SJSA1 (cell line): ENCODE data around the gene HOXA6. TPM values are rescaled to one million over a fixed set of nuclear protein-coding genes. Genes with fewer than 3 reads are reported as not detected.
A peak's percentile ranks its signal among the peaks of the same experiment; 100 is the strongest.

Source experiments
- DNase-seq, 2 experiments: peaks; one replicate each; pipeline ENCODE4 v3.0.0-alpha.2; 2015 to 2020; ENCODE audit warnings: low spot score in 2 of 2, low read depth in 1 of 2
- H3K27ac ChIP-seq: fragments of 250-450 bp; sonication (Bioruptor Pico); 2 replicates; pipeline ENCODE4 v1.5.1; 2020; ENCODE audit warnings: mild to moderate bottlenecking, moderate library complexity
- H3K27me3 ChIP-seq: fragments of 250-450 bp; sonication (Bioruptor Pico); replicated peaks from 2 replicates; pipeline ENCODE4 v1.5.1; 2020; ENCODE audit warnings: mild to moderate bottlenecking, moderate library complexity
- H3K36me3 ChIP-seq: fragments of 250-450 bp; sonication (Bioruptor Pico); 2 replicates; pipeline ENCODE4 v1.5.1; 2020; ENCODE audit warnings: mild to moderate bottlenecking
- H3K4me1 ChIP-seq: fragments of 250-450 bp; sonication (Bioruptor Pico); replicated peaks from 2 replicates; pipeline ENCODE4 v1.6.1; 2021; ENCODE audit warnings: mild to moderate bottlenecking
- H3K4me3 ChIP-seq: fragments of 250-450 bp; sonication (Bioruptor Pico); 2 replicates; pipeline ENCODE4 v1.5.1; 2020; ENCODE audit warnings: mild to moderate bottlenecking
- H3K9me3 ChIP-seq: fragments of 250-450 bp; sonication (Bioruptor Pico); replicated peaks from 2 replicates; pipeline ENCODE4 v1.5.1; 2020; ENCODE audit warnings: mild to moderate bottlenecking
- total RNA-seq: library from RNA; depleted of rRNA; stranded (reverse); fragments of >200 nt; shearing (Covaris generic); gene quantifications from 2 replicates; pipeline ENCODE4 v1.2.3, GENCODE V29; 2014; rRNA removed

HOXA6 gene
- total RNA-seq: 0.79 TPM in 1 of 2 replicates, not detected in the other

DNA sequence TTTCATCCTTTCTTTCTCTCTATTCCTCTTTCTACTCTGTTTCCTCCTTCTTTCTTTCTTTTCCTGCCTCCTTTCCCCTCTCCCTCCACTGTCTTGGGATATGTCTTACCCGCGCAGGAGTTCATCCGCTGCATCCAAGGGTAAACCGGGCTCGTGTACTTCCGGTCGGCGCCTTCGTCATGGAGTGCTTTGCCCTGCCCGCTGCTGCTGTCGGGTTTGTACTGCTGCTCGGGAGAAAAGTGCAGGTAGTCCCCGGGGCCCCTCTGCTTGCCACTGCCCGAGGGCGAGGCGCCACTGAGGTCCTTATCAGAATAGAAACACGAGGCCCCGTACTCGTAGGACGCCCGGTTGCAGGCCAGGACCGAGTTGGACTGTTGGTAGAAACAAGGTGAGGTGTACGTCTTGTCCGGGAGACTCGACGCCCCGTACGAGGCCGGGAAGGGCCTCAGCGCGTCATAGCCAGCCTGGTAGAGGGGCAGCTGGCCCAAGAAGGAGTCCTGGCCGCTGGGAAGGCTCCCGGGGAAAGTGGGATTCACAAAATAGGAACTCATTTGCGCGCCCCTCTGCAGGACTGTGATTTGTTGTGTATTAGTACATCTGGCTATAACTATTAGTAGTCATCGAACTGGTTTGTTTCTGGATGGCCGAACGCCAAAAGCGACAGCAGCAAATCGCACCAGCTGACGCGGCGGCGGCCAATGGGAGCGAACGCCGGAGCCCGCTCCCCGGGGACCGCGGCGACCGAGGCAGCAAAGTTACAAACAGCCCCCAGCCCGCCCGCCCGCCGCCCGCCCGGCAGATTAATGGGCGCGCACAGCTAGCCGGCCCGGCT, at the start of gene HOXA6:
HOXA6 (minus strand) TSS at position 576 of the 832 bp plus-strand sequence; CDS start at position 551, 25 bp downstream.
- Histone ChIP-seq H3K4me1 (peaks cover 67% of the 10 kb centered on the region), H3K36me3 (peaks cover 9% of the 10 kb centered on the region), H3K27me3 (no peaks in the 10 kb centered on the region), H3K9me3 (no peaks in the 10 kb centered on the region), H3K4me3 (peak within 1 kb of the TSS; percentile 18), H3K27ac (peak within 1 kb of the TSS; percentile 25)
- DNase-seq: no peak

DNA sequence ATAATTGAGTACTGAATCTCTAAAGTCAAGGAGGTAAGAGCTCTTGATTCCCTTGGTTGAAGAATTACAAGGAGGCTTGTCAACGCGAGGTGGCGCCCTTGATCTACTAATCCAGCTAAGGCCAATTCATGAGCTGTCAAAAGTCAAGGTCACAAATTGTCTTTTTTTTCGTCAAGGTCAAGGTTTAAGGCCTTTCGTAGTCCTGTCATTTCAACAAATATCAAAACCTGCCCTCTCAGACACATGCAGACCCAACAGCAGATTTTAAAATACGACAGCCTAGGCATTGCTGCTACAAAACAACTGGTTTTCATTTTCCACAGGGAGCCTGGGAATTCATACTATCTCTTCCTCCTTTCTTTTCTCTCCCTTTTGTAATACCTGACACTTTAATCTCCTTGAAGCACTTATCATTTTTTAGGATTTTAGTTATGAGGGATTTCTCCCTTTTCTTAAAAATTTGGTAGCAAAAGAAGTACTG, 48.8 kb upstream of the HOXA6 start:
- DNase-seq: peak; percentile 64 to 78
- H3K27me3 ChIP-seq: no peaks in the 10 kb centered on the region
- no peaks in the 10 kb centered on the region for H3K9me3 ChIP-seq
- no peak overlapping the region for H3K27ac ChIP-seq
- no peak overlapping the region for H3K4me3 ChIP-seq
- H3K36me3 ChIP-seq: peaks cover 7% of the 10 kb centered on the region
- H3K4me1 ChIP-seq: peaks cover 42% of the 10 kb centered on the region

DNA sequence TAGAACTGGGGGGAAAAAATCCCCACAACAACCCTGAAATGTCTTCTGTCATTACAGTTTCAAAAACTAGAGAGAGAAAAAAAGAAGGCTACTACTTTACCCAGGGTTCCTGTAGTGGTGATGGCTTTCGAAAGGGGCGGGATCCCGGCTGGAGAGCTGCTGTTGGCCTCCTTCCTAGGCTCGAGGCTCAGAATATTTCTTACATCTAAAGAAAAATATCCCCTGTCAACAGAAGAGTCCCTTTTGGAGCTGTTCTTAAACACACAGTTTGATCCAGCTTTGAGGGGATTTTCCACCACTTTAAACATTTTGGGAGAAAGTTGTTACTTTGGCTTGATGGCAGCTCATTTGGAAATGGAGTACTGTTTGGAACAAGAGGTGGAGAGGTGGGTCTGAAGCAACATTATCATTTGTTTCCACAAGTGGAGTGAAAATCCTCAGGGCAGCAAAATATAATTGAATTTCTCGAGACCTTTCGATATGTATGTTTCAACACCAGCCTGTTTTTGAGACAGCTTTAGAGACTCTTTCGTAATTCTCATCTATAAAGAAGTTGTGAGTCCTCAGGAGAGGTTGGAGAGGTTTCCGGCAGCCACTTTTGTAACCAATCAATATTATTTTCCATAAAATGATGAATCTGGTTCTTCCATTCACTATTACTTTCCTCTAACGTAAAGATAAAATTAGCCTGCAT, 47.3 kb upstream of the HOXA6 start:
- H3K36me3 ChIP-seq: peaks cover 7% of the 10 kb centered on the region
- H3K4me1 ChIP-seq: peaks cover 34% of the 10 kb centered on the region
- H3K9me3 ChIP-seq: no peaks in the 10 kb centered on the region
- H3K27ac ChIP-seq: peak overlapping the region; percentile 37; the same call in 1 of the 2 replicates
- H3K27me3 ChIP-seq: no peaks in the 10 kb centered on the region
- DNase-seq: peak in 1 of 2 experiments; percentile 50
- no peak overlapping the region for H3K4me3 ChIP-seq

DNA sequence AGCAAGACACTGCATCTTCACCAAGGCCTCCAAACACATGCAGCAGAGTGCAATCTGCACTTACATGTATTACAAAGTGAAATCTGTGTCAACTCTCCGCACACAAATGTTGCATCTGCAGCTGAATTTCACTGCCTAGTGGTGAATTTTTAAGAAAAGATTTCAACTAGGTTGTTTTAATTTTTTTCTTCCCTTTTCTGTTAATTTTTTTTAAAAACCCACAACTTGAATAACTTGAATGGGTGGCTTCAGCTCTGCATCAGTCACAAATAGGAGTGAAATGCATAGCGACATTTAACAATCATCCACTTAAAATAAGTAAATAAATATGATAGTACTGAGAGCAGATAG, 46.4 kb upstream of the HOXA6 start:
- H3K4me3 ChIP-seq: peak overlapping the region; percentile 29
- DNase-seq: no peak

DNA sequence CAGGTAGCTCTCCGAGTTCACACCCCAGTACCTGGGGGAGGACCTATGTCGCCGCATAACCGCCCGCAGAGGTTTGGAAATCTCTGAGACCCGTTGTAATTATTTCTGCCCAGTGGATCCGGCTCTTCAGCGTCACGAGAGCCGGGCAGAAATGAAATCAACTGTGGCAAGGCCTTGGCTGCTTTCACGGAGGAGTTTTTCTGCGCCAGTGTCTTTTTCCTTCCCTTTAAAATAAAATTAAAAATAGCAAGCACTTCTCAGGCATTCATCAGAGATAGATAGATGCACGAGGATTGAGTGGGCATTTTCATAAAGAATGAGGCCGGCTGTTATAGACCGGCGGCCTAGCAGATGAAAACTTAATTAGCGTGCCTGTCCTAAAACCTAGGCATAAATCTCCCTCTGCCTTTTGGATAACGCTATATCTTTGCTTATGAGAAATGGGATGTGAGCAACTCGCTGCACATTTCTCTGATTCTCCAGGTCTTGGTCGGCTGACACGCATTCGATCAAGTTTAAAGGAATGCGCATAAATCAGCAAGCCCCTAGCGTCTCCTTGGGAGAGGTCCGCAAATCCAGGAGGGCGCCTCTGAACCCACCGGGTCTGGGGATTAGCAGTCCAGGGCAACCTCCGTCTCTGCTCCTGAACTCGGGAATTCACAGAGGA, 45.9 kb upstream of the HOXA6 start:
- peaks cover 5% of the 10 kb centered on the region for H3K36me3 ChIP-seq
- peak; percentile 39 to 63 for DNase-seq
- no peaks in the 10 kb centered on the region for H3K9me3 ChIP-seq
- H3K27ac ChIP-seq: peak overlapping the region; percentile 47
- H3K4me3 ChIP-seq: peak overlapping the region; percentile 29
- H3K4me1 ChIP-seq: peaks cover 41% of the 10 kb centered on the region
- no peaks in the 10 kb centered on the region for H3K27me3 ChIP-seq

More for the DNA sequence above, 46.4 kb upstream of the HOXA6 start:
- peaks cover 37% of the 10 kb centered on the region for H3K4me1 ChIP-seq
- peaks cover 6% of the 10 kb centered on the region for H3K36me3 ChIP-seq
- H3K9me3 ChIP-seq: no peaks in the 10 kb centered on the region
- peak overlapping the region; percentile 37; the same call in 1 of the 2 replicates for H3K27ac ChIP-seq
- H3K27me3 ChIP-seq: no peaks in the 10 kb centered on the region

DNA sequence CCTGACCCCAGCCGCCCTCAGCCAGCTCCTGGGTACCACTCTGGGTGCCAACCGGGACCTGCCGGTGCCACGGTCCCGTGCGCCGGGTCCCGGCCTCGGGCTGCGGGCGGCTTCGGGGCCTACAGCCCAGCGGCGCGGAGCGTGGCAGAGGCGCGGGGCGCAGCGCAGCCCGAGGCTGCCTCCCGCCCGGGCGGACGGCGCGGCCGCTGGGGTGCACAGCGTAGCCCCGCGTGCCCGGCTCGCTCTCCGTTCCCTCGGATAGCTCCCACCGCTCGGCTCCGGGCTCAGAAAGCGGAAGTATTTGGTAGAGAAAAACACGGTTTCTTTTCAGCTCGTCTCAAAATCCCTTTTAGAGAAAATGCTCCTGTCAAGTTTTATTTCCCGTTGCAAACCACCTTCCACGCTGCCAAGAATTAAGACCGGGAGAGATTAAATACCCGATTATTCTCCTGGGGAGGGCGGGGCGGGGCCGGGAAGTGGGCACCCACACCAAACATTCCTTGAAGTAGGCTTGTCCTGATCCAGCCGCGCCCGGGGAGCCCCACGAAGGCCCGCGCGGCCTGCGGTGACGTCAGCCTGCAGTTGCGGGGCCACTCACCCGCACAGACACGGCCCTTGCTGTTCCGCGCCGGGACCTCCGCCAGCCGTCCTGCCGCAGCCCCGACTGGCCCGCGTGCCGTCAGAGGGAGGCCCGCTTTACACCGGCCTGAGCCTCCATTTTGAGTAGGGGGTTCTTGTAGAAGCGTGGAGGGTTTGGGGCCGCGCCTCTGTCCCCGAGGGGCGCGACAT, 45.2 kb upstream of the HOXA6 start:
- Histone ChIP-seq H3K4me3 (peak overlapping the region; percentile 29), H3K9me3 (no peaks in the 10 kb centered on the region), H3K27ac (peak overlapping the region; percentile 47), H3K36me3 (peaks cover 5% of the 10 kb centered on the region), H3K4me1 (peaks cover 48% of the 10 kb centered on the region), H3K27me3 (no peaks in the 10 kb centered on the region)
- peak; percentile 42 to 44 for DNase-seq

DNA sequence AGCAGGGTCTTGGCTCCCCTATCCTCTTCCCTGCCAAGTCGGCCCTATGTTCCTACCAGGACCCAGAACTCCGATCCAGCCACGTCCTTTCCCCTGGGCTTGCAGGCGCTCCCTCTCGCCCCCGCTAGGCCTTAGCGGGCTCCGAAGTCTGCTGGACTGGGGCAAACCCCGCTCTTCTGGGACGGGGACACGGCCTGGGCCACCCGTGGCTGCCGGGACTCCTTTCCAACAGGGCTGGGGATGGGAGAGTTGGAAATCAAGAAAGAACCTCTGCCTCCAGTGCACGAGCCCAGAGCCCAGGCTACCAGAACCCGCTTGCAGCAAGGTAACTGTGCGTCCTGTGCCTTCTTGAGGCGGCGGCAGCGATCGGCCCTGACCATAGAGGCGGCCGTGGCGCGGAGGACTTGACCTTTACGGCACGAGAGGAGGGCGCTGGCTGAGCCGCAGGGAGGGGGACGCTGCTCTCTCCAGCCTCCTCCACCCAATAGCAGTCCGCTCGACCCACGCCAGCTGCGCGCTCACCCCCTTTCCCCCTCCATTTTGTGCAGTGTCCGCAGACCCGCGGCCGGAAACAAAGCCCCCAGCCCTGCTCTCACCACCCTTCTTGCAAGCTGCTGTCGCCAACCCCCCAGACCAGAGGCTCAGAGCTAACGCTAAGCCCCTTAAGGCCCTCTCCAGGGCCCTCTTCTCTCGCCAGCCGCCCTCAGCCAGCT, 44.4 kb upstream of the HOXA6 start:
- Histone ChIP-seq H3K27me3 (no peaks in the 10 kb centered on the region), H3K36me3 (peaks cover 5% of the 10 kb centered on the region), H3K4me1 (peaks cover 56% of the 10 kb centered on the region), H3K9me3 (no peaks in the 10 kb centered on the region), H3K4me3 (peak overlapping the region; percentile 29), H3K27ac (peak overlapping the region; percentile 47)
- DNase-seq: peak; percentile 45 to 47

DNA sequence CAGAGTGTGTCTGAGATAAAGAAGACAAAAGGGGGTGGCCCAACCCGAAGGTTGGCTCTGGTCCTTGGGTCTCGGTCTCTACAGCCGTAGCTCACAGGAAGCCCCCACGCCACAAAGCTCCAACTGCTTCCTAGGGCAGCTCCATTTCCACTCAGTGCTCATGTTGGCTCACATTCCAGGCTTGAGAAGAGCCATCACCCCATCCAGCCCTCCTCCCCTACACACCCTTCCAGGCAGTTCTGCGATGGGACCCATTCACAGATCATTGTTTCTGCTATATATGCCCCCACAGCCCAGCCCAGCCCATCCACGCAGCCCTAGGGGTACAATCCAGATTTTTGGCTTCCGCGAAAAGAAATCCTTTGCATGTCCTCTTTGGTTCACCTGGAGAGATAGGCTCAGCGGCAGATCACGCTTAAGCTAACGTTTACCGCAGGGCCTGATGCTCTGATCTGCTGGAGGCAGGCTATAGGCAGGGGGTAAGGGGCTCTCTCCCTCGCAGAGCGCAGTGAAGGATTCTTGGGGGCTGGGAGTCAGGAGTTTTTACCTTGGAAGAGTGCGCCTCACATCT, 43.7 kb upstream of the HOXA6 start:
- no peak overlapping the region for H3K4me3 ChIP-seq

DNA sequence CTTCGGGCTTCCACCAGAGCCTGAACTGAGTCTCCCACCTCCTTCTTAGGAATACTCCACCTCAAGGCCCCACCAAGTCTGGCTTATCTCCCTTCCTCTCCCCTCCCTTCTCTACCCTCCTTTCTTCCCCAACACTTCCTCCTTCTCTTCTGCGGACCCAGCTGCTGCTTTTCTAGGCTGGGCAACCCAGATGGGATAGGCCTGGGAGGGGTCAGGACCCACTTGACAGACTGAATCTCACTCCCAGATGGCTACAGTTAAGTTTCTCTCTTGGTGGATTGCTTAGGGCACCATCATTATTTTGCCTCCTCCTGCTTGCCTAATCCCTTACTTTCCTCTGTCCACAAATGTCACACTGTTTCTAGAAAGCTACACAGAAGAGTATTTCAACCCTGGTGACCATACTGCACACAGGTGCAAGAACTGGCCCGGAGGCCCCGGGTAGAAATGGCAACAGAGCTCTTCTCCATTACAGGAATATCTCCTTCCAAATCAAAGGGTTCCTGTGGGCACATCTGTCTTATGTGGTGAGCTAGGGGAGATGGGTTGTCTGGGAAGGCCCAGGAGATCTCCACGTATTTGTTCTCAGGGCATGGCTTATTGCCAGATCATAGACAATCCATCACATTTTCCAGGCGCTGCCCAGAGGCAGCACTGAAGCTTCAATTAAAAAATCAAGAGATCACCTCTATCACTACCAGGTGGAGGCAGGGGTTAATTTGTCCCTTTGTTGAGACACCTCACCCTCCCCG, 42.6 kb upstream of the HOXA6 start:
- H3K4me1 ChIP-seq: peaks cover 66% of the 10 kb centered on the region
- peaks cover 5% of the 10 kb centered on the region for H3K36me3 ChIP-seq
- no peaks in the 10 kb centered on the region for H3K27me3 ChIP-seq
- no peak overlapping the region for H3K27ac ChIP-seq
- no peak overlapping the region for H3K4me3 ChIP-seq
- no peaks in the 10 kb centered on the region for H3K9me3 ChIP-seq
- DNase-seq: no peak

More for the DNA sequence above, 43.7 kb upstream of the HOXA6 start:
- H3K4me1 ChIP-seq: peaks cover 61% of the 10 kb centered on the region
- peaks cover 5% of the 10 kb centered on the region for H3K36me3 ChIP-seq
- no peaks in the 10 kb centered on the region for H3K9me3 ChIP-seq
- DNase-seq: peak in 1 of 2 experiments; percentile 35
- no peaks in the 10 kb centered on the region for H3K27me3 ChIP-seq
- no peak overlapping the region for H3K27ac ChIP-seq

DNA sequence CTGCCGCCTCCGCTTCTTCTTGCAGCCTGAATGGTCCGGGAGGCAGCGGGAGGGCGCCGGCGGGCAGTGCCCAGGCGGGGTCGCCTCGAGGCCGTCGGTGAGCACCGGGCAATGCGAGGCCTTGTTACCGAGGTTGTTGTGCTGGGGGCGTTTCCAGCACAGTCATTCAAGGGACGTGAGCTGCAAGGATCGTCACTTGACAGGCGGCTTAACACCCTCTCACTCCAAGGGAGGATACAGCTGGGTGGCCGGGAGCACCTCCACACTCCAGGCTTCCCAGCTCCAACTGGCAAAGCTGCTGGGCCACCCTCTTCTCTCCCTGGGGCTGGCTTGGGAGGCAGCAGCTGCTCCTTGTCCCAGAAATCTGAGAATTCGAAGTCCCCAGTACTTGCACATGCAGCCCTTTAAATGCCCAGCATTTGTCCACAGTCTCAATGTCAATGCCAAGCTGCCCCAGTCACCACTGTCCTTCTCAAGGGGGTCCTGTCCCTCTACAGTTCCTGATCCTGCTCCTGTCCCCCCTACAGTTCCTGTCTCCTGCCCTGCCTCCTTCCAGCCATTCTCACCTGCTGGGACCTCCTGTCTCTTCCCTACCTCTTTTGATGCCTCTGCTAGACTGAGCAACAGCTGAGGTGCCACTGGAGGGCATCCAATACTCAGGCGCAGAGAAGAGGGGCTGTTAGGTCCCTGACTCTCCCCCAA, 41.9 kb upstream of the HOXA6 start:
- peak in 1 of 2 experiments; percentile 66 for DNase-seq
- peaks cover 6% of the 10 kb centered on the region; the same call in 1 of the 2 replicates for H3K36me3 ChIP-seq
- no peaks in the 10 kb centered on the region for H3K27me3 ChIP-seq
- H3K9me3 ChIP-seq: no peaks in the 10 kb centered on the region
- peak overlapping the region; percentile 41 for H3K4me3 ChIP-seq
- H3K27ac ChIP-seq: peak overlapping the region; percentile 85
- H3K4me1 ChIP-seq: peaks cover 65% of the 10 kb centered on the region
